Kidney (tissue), 14 donors: Measurements from ENCODE around the gene TNS4. TPM values are rescaled to one million over a fixed set of nuclear protein-coding genes. Genes with fewer than 3 reads are reported as not detected.

ENCODE experiments used
- DNase-seq, 5 donors: peaks; one replicate each; pipeline ENCODE4 v3.0.0-alpha.2; 2013 to 2020
- FAIRE-seq: peaks from 2 replicates; lab custom pipeline; 2012; peaks lifted over from hg19 to GRCh38; lab: Jason Lieb, UNC
- H3K27ac ChIP-seq, 2 donors: one replicate each; pipeline ENCODE4 v1.7.0; 2013; ENCODE audit warnings: low read depth in 2 of 2, low read length in 2 of 2, inconsistent platforms in 1 of 2
- H3K27me3 ChIP-seq: one replicate; pipeline ENCODE4 v1.7.1; 2013; ENCODE audit warnings: low read length, inconsistent platforms; ENCODE audit not compliant: control insufficient read depth, insufficient read depth
- H3K36me3 ChIP-seq, 3 donors: one replicate each; pipeline versions ENCODE4 v1.7.0 to v1.7.1; 2013; ENCODE audit warnings: low read length in 3 of 3, control low read depth in 1 of 3, inconsistent platforms in 1 of 3; ENCODE audit not compliant: insufficient read depth in 3 of 3, control insufficient read depth in 2 of 3
- H3K4me1 ChIP-seq, 3 donors: one replicate each; pipeline versions ENCODE4 v1.7.0 to v1.7.1; 2013; ENCODE audit warnings: low read length in 3 of 3, inconsistent platforms in 1 of 3, low read depth in 1 of 3; ENCODE audit not compliant: control insufficient read depth in 2 of 3, insufficient read depth in 2 of 3
- H3K4me3 ChIP-seq, 3 donors: one replicate each; pipeline versions ENCODE4 v1.7.0 to v1.8.1; 2013; ENCODE audit warnings: low read length in 3 of 3, control low read depth in 1 of 3, inconsistent platforms in 1 of 3
- H3K9ac ChIP-seq, 3 donors: one replicate each; pipeline versions ENCODE4 v1.7.0 to v1.7.1; 2013; ENCODE audit warnings: low read length in 3 of 3, control low read depth in 1 of 3, inconsistent platforms in 1 of 3
- H3K9me3 ChIP-seq, 3 donors: one replicate each; pipeline versions ENCODE4 v1.7.0 to v1.7.1; 2013; ENCODE audit warnings: low read length in 3 of 3, control low read depth in 1 of 3, inconsistent platforms in 1 of 3; ENCODE audit not compliant: control insufficient read depth in 2 of 3, insufficient read depth in 1 of 3
- CTCF ChIP-seq: IDR thresholded peaks from 3 replicates; pipeline ENCODE4 v1.5.1; 2012; ENCODE audit warnings: mild to moderate bottlenecking, moderate library complexity, borderline replicate concordance; ENCODE audit not compliant: insufficient read depth; ENCODE audit errors: extremely low read depth
- intact Hi-C: fragments of 100-400 bp; cut with DNase I; formaldehyde crosslinking; loops from one replicate; pipeline ENCODE4 v1.11.1; 2022
- polyA plus RNA-seq: library from polyadenylated mRNA; stranded (reverse); fragments of 350-450 nt; fragmentation: Illumina TruSeq; extraction: RNeasy Lipid Tissue Mini Kit (QIAGEN cat#74804); gene quantifications from one replicate; pipeline ENCODE4 v1.2.3, GENCODE V29; 2014; ENCODE audit warnings: low read depth, low replicate concordance; ENCODE audit not compliant: insufficient read depth
- total RNA-seq: library from RNA; stranded (reverse); fragmentation: NEBNext Ultra II Directional; extraction: Animal tissue kit (Norgen Biotek cat#: 25700); gene quantifications from one replicate; pipeline ENCODE4 v1.2.1, GENCODE V29; 2021
- donor health status: control.
- donor health status: control.
- donor health status: control.
- donor health status: control.
- donor health status: control.
- donor health status: DM: yes; HTN: yes; CAD: no.
- donor health status: Normal renal cell carcinoma (clear cell type).

The TNS4 gene
- total and polyA plus RNA-seq, 2 donors from 2014 or later = 0.31 to 2.2 TPM

GRCh38 chr17:40437095-40437732 is 64.2 kb downstream of the TNS4 start:
- Histone ChIP-seq H3K4me1 (peaks cover 0 to 8% (median 4%) of the 10 kb centered on the region in 3 donors), H3K27me3 (no peaks in the 10 kb centered on the region), H3K36me3 (no peaks in the 10 kb centered on the region), H3K9me3 (no peaks in the 10 kb centered on the region), H3K4me3 (no peak overlapping the region), H3K27ac (no peak overlapping the region), H3K9ac (no peak overlapping the region)
- DNase-seq (no peak), FAIRE-seq (no peak)
- no peak for TF ChIP-seq CTCF
- intact Hi-C loops = no loop called here

GRCh38 chr17:40436636-40437035 is 64.8 kb downstream of the TNS4 start:
- no peaks in the 10 kb centered on the region for H3K27me3 ChIP-seq
- H3K36me3 ChIP-seq = no peaks in the 10 kb centered on the region
- H3K4me3 ChIP-seq = no peak overlapping the region
- FAIRE-seq = no peak
- peaks cover 0 to 8% (median 4%) of the 10 kb centered on the region in 3 donors for H3K4me1 ChIP-seq
- DNase-seq = no peak
- no peaks in the 10 kb centered on the region for H3K9me3 ChIP-seq
- no peak overlapping the region for H3K27ac ChIP-seq
- no peak overlapping the region for H3K9ac ChIP-seq
- TF ChIP-seq CTCF = no peak
- intact Hi-C loops = no loop called here

GRCh38 chr17:40433551-40434415 is 67.6 kb downstream of the TNS4 start:
- no peak overlapping the region for H3K4me3 ChIP-seq
- no peak overlapping the region for H3K9ac ChIP-seq
- FAIRE-seq (no peak), DNase-seq (peak in 1 of 5 donors; percentile 29)
- TF ChIP-seq CTCF = peak; percentile 44
- H3K36me3 ChIP-seq = no peaks in the 10 kb centered on the region
- H3K4me1 ChIP-seq = peaks cover 0 to 8% (median 4%) of the 10 kb centered on the region in 3 donors
- intact Hi-C loops = no loop called here
- H3K9me3 ChIP-seq = no peaks in the 10 kb centered on the region
- no peaks in the 10 kb centered on the region for H3K27me3 ChIP-seq
- H3K27ac ChIP-seq = no peak overlapping the region
